Right ventricle myocardium superior (tissue), 1 donor: Measurements from ENCODE around the gene SYTL2. TPM values are rescaled to one million over a fixed set of nuclear protein-coding genes. Genes with fewer than 3 reads are reported as not detected.
"Not testable (repeated sequence)": the region's sequence is repeated elsewhere in the genome, so short reads cannot be mapped to it uniquely, and the experiment has no call there.

ENCODE experiments used
- ATAC-seq: fragments of 200-7000 bp; cut with Tn5 transposase; one replicate; pipeline ENCODE4 v1.9.1; 2020; ENCODE audit warnings: mild to moderate bottlenecking; ENCODE audit not compliant: poor library complexity
- DNase-seq: peaks from one replicate; pipeline ENCODE4 v3.0.0-alpha.2; 2020
- intact Hi-C: fragments of 100-400 bp; cut with DNase I; formaldehyde crosslinking; loops from one replicate; pipeline ENCODE4 v1.11.2; 2022
- total RNA-seq: library from RNA; stranded (reverse); fragmentation: NEBNext Ultra II Directional; extraction: Animal tissue kit (Norgen Biotek cat#: 25700); gene quantifications from one replicate; pipeline ENCODE4 v1.2.1, GENCODE V29; 2021
- donor health status: DM: no; HTN: yes; CAD: no; lungs with severe emphysema.

SYTL2 gene
- total RNA-seq, 1 donor from 2014 or later, result 4.0 TPM

GRCh38 chr11:85682330-85683305 lies 128.3 kb downstream of the SYTL2 start:
- ATAC-seq, result peak; percentile 83
- peak; percentile 86 for DNase-seq
- intact Hi-C loops, result no loop called here

GRCh38 chr11:85680897-85681296 lies 130.0 kb downstream of the SYTL2 start:
- no peak for DNase-seq
- intact Hi-C loops, result no loop called here
- ATAC-seq, result no peak

DNA sequence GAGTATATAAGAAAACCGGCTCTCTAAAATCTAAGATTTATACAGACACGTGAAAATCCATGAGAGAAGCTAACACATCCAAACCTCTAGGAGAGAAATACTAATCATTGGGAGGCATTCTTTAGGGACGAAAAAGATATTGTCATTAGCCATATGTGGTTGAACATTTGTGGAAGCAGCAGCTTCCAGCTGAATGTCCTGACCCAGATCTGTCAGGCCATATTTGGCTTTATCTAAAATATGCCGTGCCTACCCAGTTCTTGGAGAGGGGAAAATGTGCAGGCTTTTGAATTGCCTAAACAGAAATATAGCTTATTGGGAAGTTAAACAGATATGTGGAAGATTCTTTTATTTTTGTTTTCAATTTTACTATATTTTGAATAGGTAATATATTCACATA lies 131.4 kb downstream of the SYTL2 start:
- intact Hi-C loops, result no loop called here
- no peak for ATAC-seq
- DNase-seq, result no peak

DNA sequence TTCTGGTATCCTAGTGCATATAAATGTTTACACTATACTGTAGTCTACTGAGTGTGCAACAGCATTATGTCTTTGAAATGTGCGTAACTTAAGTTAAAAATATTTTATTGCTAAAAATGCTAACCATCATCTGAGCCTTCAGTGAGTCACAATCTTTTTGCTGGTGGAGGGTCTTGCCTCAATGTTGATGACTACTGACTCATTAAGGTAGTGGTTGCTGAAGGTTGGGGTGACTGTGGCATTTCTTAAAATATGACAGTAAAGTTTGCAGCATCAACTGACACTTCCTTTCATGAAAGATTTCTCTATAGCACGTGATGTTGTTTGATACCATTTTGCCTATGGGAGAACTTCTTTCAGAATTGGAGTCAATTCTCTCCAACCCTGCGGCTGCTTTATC lies 137.5 kb downstream of the SYTL2 start:
- no peak for ATAC-seq
- DNase-seq, result no peak
- intact Hi-C loops, result no loop called here

- DNase-seq, result no peak
- no peak for ATAC-seq
- intact Hi-C loops, result no loop called here
Measured at GRCh38 chr11:85672105-85672902, 138.6 kb downstream of the SYTL2 start.

DNA sequence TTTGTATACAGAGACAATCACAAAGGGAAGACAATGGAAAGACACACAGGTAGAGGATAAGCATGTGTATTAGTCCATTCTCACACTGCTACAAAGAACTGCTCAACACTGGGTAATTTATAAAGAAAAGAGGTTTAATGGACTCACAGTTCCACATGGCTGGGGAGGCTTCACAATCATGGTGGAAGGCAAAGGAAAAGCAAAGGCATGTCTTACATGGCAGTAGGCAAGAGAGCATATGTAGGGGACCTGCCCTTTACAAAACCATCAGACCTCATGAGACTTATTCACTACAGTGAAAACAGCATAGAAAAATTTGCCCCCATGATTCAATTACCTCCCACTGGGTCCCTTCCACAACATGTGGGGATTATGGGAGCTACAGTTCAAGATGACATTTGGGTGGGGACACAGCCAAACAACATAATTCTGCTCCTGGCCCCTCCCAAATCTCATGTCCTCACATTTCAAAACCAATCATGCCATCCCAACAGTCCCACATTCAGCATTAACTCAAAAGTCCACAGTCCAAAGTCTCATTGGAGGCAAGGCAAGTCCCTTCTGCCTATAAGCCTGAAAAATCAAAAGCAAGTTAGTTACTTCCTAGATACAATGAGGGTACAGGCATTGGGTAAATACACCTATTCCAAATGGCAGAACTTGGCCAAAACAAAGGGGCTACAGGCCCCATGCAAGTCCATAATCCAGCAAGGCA lies 139.8 kb downstream of the SYTL2 start:
- ATAC-seq, DNase-seq, intact Hi-C loops: not testable (repeated sequence)

DNA sequence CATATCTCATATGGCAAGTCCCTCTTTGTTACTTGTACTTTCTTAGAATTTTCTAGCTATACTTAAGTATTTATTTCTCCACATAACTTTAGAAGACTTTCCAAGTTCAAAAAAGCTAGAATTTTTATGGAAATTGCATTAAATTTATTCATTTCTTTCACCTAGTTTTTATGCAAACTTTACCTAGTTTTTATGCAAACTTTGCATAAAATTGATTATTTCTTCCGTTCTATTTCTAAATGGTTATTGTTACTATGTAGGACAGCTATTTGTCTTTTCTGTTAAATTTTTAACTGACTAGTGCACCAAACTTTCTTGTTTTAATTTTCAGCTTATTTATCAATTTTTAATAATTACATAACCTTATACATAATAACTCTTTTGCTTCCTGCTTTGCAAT lies 142.8 kb downstream of the SYTL2 start:
- no peak for ATAC-seq
- intact Hi-C loops, result no loop called here
- no peak for DNase-seq

DNA sequence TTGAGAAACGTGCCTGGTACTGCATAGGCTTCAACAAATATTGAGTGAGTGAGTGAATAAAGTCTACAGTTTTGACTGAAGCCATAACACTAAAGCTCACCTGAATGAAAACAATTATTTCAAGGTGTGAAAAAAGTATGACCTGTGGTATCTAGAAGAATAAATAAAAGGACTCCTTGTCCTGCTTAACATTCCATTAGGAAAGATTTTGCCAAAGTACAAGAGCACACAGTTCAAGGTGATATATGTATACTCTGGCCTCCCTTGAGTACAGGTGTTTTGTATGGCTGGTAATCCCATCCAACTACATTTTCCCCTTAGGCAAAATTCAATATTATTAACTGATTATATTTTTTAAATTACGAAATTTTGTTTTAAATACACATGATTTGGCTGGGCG lies 144.3 kb downstream of the SYTL2 start:
- intact Hi-C loops, result no loop called here
- ATAC-seq, result no peak

DNA sequence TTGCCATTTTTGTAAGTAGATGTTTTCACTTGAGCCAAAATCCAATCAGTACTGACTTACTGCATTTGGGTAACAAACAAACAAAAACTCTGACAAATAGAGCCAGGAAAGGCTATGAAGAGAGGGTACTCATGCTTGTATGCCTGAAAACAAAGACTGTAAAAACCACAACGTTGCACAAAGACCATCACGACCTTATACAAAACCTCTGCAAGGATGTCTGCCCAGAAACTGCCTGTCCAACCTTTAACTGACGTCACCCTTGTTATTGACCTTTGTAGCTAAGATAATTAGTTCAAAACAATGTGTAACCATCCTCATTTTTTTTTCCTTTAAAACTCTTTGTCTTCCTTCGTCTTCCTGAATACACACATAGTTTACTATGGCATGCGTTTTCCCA lies 145.2 kb downstream of the SYTL2 start:
- DNase-seq, result no peak
- intact Hi-C loops, result loop anchor here (2.0 kb wide), 1 partner anchor 37 kb away; the partner anchor contains the start of gene TMEM126B
- ATAC-seq, result no peak

More for the DNA sequence above, 144.3 kb downstream of the SYTL2 start:
- DNase-seq, result no peak

DNA sequence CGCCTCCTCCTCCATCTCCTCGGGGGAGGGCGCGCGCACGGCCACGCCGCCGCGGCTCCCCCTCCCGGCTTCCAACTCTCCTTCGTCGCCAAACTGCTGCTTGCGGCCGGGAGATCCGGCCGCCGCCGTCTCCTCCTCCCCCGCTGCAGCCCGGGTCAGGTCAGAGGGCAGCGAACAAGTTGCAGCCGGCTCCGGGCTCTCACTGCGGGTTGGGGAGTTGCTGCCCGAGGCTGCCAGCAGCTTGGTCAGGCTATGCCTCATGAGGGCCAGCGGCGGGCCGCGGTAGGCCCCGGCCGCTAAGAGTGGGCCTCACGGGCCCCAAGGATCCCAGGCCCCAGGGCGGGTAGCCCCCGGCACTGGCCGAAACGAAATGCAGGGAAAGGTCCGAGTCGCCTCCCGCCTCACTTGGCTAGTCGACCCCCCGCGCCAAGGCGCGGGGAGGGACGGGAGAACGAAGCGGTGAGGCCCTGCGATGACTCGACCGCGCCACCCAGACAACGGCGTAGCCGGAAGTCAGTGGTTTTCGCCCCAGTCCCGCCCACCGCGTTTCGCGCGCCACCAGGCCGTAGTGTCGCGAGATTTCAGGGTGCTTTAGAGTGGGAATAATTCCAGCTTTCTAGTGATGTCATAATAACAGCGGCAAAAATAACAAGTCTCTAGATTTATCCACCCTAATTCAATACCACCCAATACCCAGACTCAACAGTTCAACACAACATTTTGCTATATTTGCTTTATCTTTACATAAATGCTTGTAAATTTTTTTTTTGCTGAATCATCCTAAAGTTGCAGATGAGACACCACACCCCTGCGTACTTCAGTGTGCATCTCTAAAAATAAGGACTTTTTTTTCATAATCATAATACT lies 146.1 kb downstream of the SYTL2 start, which contains the start of gene CREBZF:
Gene CREBZF (minus strand): TSS at position 515 of the 867 bp plus-strand sequence. CDS start 254 bp downstream, at position 261.
- ATAC-seq, result peak; percentile 98
- peak; percentile 95 for DNase-seq
- intact Hi-C loops, result loop anchor here (2.0 kb wide), 1 partner anchor 36 kb away; the partner anchor contains the start of gene TMEM126B

GRCh38 chr11:85663753-85664614 lies 147.0 kb downstream of the SYTL2 start:
- DNase-seq (peak; percentile 89), ATAC-seq (peak; percentile 85)
- intact Hi-C loops, result loop anchor here (2.0 kb wide), 1 partner anchor 35 kb away; the partner anchor contains the start of gene TMEM126B

- DNase-seq, result no peak
- intact Hi-C loops, result no loop called here
- no peak for ATAC-seq
Measured at GRCh38 chr11:85663080-85663752, 147.7 kb downstream of the SYTL2 start.

GRCh38 chr11:85661972-85662664 lies 148.8 kb downstream of the SYTL2 start:
- intact Hi-C loops, result no loop called here
- no peak for DNase-seq

GRCh38 chr11:85658180-85658579 lies 152.8 kb downstream of the SYTL2 start:
- no peak for DNase-seq
- ATAC-seq, result no peak
- intact Hi-C loops, result no loop called here

More at GRCh38 chr11:85661972-85662664, 148.8 kb downstream of the SYTL2 start:
- ATAC-seq, result no peak

- DNase-seq (no peak), ATAC-seq (no peak)
- intact Hi-C loops, result no loop called here
Measured at GRCh38 chr11:85656777-85657176, 154.2 kb downstream of the SYTL2 start.

DNA sequence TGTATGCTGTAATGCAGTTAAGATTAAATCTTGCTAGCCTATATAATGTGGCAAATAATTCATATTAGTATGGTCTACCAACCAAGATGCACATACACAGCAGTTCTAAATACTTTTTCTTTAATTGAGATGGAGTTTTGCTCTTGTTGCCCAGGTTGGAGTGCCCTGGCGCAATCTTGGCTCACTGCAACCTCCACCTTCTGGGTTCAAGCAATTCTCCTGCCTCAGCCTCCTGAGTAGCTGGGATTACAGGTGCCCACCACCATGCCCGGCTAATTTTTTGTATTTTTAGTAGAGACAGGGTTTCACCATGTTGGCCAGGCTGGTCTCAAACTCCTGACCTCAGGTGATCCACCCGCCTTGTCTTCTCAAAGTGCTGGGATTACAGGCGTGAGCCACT lies 156.6 kb downstream of the SYTL2 start:
- DNase-seq, ATAC-seq, intact Hi-C loops: not testable (repeated sequence)
